NCI-H460 (cell line): ENCODE data around the gene IMPG1. TPM values are rescaled to one million over a fixed set of nuclear protein-coding genes. Genes with fewer than 3 reads are reported as not detected.

Experiments
- DNase-seq: peaks from one replicate; pipeline ENCODE4 v3.0.0-alpha.2; 2016; ENCODE audit warnings: low read depth; ENCODE audit errors: extremely low read depth
- polyA plus RNA-seq: library from polyadenylated mRNA; depleted of rRNA; stranded (reverse); fragments of >200 nt; gene quantifications from 2 replicates; pipeline ENCODE4 v1.2.3, GENCODE V29; 2014; cell fraction: nucleus; rRNA removed
- total RNA-seq: library from RNA; depleted of rRNA; stranded (reverse); fragments of >200 nt; shearing (Covaris generic); gene quantifications from 2 replicates; pipeline ENCODE4 v1.2.3, GENCODE V29; 2014; rRNA removed

IMPG1 gene, protein sequence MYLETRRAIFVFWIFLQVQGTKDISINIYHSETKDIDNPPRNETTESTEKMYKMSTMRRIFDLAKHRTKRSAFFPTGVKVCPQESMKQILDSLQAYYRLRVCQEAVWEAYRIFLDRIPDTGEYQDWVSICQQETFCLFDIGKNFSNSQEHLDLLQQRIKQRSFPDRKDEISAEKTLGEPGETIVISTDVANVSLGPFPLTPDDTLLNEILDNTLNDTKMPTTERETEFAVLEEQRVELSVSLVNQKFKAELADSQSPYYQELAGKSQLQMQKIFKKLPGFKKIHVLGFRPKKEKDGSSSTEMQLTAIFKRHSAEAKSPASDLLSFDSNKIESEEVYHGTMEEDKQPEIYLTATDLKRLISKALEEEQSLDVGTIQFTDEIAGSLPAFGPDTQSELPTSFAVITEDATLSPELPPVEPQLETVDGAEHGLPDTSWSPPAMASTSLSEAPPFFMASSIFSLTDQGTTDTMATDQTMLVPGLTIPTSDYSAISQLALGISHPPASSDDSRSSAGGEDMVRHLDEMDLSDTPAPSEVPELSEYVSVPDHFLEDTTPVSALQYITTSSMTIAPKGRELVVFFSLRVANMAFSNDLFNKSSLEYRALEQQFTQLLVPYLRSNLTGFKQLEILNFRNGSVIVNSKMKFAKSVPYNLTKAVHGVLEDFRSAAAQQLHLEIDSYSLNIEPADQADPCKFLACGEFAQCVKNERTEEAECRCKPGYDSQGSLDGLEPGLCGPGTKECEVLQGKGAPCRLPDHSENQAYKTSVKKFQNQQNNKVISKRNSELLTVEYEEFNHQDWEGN
- not detected in 2 replicates for total RNA-seq
- polyA plus RNA-seq, result not detected in 2 replicates

DNA sequence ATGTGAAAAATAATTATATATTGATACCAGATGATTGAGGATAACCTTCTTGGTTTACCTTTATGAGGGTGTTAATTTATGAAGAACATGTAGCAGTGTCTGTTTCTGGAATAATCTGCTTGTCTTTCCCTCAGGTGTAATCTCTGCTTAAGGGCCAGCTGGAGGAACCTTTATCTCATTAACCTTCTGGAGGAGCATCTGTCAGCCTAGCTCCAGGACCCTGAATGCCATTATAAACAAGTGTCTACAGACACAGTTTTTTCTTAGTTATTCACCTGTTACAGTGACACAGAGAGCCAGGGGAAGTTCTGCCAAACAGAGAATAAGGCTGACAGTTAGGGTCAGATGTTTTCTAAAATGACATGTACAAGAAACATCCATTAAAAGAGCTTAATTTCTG lies at the start of gene IMPG1:
Gene IMPG1 (minus strand): TSS at position 101 of the 400 bp plus-strand sequence. CDS start 174 bp downstream, outside the sequence.
- no peak for DNase-seq

GRCh38 chr6:76120302-76120701 lies 47.8 kb upstream of the IMPG1 start:
- no peak for DNase-seq

DNA sequence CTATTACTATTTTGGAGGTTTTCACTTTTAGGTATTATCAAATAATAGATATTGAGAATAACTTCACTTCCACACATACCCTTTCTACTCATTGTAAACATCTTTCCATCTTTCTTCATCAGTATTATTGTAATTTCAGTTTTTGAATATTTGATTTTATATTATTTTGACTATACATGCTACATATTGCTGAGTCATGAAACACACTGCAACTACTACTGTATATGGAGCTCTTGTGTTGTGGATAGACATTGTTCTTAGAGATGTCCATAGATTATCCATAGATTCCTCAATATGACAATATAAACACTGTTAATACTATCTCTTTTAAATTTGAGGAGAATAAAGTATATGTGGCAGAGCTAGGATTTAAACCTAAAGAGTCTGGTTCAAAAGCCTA lies 819 bp upstream of the IMPG1 start:
- no peak for DNase-seq

- no peak for DNase-seq
Measured at GRCh38 chr6:76057469-76057868, 15.0 kb downstream of the IMPG1 start.

GRCh38 chr6:76052314-76052713 lies 20.1 kb downstream of the IMPG1 start:
- no peak for DNase-seq

DNA sequence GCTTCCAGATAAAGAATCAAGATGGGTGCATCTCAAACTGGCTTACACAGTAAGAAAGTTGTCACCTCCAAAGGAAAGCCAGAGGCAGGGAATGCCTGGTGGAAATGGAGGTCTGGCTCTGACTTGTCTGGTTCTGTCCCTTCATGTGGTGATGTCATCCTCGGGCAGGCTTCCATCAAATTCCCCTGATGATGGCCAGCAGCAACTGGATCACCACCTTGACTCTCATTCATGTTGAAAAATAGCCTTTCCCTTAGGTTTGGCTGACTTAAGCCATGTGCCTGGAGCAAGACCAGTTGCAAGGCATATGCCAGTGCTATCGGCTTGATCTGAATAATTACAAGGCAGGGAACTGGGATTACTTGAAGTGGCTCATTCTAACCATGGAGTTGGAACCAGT lies 28.8 kb downstream of the IMPG1 start:
- no peak for DNase-seq

DNA sequence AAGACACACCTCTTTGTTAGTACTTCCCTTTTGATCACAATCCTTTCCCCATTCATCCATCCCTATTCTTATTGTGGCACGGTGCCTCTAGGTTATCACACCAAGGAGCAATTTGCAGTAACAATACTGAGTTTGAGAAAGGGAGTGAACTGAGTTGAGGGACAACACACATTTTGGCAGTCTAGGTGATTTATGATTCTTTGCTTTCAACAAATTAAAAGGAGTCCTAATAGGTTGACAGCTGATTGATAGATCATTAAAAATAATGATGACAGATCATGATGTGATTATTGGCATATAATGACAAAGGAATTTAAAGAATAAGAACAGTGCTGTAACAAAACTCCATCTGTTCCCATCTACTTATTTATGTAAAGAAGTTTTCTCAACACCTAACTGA lies 36.7 kb downstream of the IMPG1 start:
- DNase-seq, result no peak

DNA sequence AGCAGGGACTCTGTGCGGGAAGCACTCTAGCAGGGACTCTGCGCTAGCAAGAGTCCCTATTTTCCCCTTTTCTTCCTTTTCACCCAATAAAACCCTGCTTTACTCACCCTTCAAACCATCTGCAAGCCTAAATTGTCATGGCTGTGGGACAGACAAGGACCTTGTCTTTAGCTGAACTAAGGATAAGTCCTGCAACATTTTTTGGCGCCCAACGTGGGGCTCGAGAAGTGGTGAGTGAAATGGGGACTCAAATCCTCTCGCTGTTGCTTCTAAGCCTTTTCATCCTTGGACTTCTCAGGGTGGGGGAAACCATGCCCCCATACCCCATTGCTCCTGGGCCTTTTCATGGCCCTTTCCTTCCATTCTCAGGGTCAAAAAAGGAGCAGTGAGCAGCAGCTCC lies 46.4 kb downstream of the IMPG1 start:
- DNase-seq, result no peak

- DNase-seq, result no peak
Measured at GRCh38 chr6:76014626-76015530, 57.6 kb downstream of the IMPG1 start.

DNA sequence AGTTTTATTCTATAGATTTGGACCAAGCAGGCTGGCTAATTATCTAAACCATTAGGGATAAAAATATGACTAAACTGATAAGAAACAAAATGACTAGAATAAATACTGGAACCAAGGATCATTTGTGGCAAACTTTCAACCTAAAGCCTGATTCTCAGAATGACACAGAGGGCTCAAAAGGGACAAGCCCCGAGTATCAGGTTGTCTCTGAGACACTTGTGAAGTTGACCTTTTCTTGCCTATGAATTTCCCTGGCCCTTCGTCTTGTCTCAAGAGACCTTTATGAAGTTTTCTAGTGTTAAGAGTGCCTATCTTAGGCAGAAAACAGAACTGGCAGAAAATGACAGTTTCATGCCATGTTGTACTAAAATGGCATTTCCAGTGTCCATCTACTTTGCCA lies 68.3 kb downstream of the IMPG1 start:
- DNase-seq, result no peak

DNA sequence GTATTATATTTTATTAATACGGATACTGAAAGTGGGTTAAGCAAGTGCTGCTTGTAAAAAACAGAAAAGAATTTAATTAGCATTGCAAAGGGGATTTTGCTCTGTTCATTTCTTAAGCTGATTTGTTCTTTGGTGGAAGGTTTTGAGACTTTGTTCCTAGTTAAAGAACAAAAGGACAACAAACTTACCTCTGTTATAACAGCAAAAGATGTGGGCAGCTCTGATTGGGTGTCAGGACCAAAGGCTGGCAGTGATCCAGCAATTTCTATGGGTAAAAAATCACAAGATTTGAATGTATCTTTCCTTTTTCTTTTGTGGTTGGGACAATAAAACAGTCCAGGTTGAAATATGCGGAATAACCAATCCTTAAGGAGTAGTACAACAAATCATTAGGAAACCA lies 68.8 kb downstream of the IMPG1 start:
- DNase-seq, result no peak

GRCh38 chr6:76003113-76003512 lies 69.3 kb downstream of the IMPG1 start:
- DNase-seq, result no peak

GRCh38 chr6:76000629-76001028 lies 71.8 kb downstream of the IMPG1 start:
- no peak for DNase-seq

GRCh38 chr6:75997696-75998095 lies 74.8 kb downstream of the IMPG1 start:
- DNase-seq, result no peak

GRCh38 chr6:75993236-75994162 lies 79.0 kb downstream of the IMPG1 start:
- DNase-seq, result no peak

DNA sequence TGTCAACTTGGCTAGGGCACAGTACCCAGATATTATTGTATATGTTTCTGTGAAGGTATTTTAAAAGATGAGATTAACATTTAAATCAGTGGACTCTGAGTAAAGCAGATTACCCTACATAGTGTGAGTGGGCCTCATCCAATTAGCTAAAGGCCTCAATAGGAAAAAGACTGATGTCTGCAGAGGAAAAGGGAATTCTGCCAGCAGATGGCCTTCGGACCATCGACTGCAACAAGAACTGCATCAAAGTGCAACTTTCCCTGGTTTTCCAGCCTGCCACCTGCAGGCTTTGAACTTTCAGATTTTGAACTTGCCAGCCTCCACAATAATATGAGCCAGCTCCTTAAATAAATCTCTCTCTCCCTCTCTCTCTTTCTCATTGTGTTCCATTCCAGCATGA lies 80.5 kb downstream of the IMPG1 start:
- DNase-seq, result no peak

DNA sequence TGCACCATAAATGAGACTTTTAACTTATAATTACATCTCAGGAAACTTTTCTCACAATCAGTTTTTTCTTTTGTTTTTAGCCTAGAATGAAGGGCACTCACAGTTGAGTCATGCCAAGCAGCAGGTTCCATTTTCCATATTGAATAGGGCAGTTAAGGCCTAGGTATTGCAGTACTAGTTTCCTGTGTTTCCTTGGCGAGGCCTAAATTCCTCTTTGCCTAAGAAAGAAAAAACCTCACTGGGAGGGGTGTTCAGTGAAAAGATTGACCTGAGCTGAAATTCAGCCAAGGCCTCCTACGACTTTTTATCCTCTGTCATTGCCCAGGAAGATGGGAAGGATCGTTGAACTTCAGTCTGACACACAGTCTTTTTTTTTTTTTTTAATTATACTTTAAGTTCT lies 85.5 kb downstream of the IMPG1 start:
- no peak for DNase-seq

GRCh38 chr6:75975904-75976303 lies 96.6 kb downstream of the IMPG1 start:
- no peak for DNase-seq

- no peak for DNase-seq
Measured at GRCh38 chr6:75970093-75970492, 102.4 kb downstream of the IMPG1 start.

DNA sequence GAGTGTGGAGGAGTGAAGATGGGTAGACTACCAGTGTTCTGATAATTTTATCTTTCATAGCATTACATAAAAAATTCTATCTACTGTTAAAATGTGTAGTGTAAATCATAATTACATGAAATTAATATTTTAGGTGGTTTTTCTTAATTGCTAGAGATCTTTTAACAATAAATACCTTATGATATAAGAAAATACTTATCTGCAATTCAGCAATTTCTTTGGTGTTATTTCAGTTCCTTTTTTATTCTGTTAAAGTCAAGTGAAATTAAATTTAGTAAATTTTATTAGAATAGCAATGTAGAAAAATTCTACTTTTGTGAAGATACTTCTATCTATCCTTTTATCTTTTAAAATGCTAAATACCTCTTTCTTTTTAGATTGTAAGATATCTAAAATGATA lies 104.3 kb downstream of the IMPG1 start:
- DNase-seq, result no peak
